Skin of body (tissue), 2 donors: ENCODE data around the gene IGSF23. TPM values are rescaled to one million over a fixed set of nuclear protein-coding genes. Genes with fewer than 3 reads are reported as not detected.

Experiments used
- DNase-seq: peaks from one replicate; lab custom pipeline; 2025; lab: John Stamatoyannopoulos, UW
- total RNA-seq: library from RNA; depleted of rRNA; stranded (reverse); fragments of >200 nt; gene quantifications from one replicate; pipeline ENCODE4 v1.2.3, GENCODE V29; 2014

Gene IGSF23
- total RNA-seq, 1 donor from 2014 or later, result not detected

DNA sequence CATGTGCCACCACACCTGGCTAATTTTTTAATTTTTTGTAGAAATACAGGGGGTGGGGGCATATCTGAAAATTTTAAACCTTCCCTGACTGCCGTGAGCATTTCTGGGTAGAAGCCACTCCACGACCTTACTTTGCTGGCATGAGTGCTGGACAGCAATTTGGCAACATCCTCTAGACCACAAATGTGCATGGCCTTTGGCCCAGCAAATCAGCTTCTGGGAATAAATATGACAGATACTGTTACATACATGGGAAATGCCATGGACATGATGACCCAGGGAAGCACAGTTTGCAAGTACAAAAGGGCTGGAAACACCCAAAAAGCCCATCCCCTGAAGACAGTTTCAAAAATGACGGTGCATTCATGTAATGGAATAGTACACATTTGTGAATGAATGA, 27.2 kb downstream of the IGSF23 start:
- no peak for DNase-seq

DNA sequence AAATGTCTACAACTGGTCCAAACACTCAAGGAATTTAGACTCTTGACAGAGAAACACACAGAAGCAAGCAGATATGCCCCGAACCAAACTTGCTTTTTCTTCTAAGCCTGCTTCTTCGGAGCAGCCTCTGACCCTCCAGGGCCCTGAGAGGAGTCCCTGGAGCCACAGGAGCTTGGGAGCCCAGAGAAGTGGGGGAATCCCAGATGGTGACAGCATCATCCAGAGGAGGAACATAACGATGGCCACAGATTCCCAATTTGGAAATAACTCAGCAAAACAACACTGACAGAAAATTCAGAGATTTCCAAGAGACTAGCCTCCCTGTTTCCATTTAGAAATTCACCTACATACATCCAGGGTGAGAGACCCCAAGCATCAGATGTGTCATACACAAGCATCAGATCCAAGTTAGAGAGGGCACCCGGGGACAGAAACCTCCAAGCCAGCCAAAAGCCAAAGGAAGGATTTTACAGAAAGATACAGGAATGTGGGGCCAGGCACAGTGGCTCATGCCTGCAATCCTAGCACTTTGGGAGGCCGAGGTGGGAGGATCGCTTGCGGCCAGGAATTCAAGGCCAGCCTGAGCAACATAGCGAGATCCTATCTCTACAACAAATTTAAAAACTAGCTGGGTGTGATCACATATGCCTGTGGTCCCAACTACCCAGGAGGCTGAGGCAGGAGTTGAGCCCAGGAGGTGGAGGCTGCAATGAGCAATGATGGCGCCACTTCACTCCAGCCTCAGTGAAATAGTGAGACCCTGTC, 28.3 kb downstream of the IGSF23 start:
- DNase-seq, result no peak

DNA sequence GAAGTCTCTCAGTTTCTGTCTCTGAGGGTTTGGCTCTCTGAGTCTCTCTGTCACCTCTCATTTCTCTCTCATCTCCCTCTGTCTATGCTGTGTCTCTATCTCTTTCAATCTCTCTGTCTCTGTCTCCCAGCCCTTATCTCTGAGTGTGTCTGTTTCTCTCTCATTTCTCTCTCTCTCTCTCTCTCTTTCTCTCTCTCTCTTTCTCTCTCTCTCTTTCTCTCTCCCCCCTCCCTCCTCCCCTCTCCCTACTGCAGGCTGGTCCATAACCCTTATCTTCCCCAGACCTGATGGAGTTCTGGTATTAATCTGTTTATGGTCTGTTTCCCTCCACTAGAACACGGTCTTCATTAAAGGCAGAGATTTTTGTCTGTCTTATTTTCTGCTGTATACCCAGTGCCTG, 29.0 kb downstream of the IGSF23 start:
- DNase-seq, result no peak

DNA sequence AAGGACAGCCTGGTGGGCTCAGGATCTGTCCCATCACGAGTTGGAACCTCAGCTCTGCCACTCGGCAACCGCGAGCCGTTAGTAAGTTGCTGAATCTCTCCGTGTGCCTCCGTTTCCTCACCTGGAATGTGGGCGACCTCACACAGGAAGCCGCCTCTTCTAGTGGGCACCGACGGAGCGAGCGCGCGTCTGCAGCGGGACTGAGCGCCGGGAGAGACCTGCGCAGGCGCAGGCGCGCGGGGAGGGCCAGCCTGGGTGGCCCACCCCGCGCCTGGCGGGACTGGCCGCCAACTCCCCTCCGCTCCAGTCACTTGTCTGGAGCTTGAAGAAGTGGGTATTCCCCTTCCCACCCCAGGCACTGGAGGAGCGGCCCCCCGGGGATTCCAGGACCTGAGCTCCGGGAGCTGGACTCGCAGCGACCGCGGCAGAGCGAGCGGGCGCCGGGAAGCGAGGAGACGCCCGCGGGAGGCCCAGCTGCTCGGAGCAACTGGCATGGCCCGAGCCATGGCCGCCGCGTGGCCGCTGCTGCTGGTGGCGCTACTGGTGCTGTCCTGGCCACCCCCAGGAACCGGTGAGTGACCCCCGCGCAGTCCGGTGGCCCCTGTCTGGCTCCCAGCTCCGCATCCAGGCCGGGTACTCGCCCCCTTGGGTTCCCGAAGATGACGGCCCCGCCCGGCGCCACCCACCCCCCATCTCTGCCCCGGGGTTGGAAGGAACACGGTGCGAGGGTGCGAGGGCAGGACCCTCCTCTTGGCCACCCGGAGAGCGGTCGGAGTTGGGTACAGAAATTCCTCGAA, 30.4 kb downstream of the IGSF23 start, which contains the start of gene PVR:
TSS of gene PVR (plus strand) at position 306 of the 797 bp plus-strand sequence. CDS start at position 493, 187 bp downstream.
- no peak for DNase-seq

DNA sequence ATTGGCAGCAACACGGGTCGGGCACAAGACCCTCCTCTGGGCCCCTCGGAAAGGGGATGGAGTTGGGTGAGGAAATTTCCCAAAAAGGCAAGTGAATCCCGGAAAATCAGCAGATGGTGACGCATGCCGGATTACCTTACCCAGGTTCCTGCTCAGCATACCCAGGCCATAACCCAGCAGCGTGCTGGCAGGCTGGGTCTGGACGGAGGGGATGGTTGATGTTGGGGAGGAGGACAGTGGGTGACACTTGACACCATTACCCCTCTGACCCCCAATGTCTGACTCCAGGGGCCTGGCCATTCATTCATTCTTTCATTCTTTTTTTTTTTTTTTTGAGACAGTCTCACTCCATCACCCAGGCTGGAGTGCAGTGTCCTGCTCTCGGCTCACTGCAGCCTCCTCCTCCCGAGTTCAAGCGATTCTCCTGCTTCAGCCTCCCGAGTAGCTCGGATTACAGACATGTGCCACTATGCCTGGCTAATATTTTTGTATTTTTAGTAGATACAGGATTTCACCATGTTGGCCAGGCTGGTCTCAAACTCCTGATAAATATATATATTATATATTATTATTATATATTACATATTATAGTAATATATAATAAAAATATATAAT, 31.1 kb downstream of the IGSF23 start:
- no peak for DNase-seq

DNA sequence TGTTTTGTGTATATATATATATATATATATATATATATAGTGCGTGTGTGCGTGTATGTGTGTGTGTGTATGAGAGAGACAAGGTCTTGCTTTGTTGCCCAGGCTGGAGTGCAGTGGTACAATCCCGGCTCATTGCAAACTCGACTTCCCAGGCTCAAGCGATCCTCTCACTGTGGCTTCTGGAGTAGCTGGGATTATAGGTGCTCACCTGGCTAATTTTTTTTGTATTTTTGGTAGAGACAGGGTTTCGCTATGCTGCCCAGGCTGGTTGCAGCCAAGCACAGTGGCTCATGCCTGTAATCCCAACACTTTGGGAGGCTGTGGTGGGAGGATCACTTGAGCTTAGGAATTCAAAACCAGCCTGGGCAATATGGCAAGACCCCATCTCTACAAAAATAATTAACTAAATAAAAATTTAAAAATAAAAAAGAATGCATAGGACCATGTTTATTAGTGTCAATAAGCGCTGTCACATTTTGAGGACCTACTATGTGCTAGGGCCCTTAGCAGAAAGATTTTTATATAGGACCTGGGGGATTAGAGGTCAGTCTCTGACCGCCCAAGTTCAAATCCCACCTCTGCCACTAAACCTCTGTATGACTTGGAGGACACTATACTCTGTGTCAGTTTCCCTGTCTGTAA, 32.2 kb downstream of the IGSF23 start:
- DNase-seq, result no peak

DNA sequence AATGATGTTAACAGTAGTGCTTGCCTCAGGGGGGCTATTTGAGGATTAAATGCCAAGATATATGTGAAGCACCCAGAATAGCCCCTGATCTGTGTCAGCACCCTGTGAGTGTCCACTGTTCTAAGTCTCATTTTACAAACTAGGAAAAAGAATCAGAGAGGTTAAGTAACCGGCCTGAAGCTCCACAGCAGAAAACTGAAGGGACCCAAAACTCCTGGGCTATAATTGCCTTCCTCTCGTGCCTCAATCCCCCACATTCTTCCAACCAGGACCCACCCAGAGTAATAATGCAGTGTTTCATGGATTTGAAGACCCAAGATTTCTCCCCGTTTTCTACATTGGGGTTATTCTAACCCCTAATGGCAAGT, 32.7 kb downstream of the IGSF23 start:
- DNase-seq, result no peak

DNA sequence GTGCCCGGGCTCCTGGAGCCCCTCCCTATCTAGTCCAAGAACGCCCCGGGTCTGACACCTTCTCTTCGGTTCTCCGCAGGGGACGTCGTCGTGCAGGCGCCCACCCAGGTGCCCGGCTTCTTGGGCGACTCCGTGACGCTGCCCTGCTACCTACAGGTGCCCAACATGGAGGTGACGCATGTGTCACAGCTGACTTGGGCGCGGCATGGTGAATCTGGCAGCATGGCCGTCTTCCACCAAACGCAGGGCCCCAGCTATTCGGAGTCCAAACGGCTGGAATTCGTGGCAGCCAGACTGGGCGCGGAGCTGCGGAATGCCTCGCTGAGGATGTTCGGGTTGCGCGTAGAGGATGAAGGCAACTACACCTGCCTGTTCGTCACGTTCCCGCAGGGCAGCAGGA, 33.8 kb downstream of the IGSF23 start:
- DNase-seq, result no peak

DNA sequence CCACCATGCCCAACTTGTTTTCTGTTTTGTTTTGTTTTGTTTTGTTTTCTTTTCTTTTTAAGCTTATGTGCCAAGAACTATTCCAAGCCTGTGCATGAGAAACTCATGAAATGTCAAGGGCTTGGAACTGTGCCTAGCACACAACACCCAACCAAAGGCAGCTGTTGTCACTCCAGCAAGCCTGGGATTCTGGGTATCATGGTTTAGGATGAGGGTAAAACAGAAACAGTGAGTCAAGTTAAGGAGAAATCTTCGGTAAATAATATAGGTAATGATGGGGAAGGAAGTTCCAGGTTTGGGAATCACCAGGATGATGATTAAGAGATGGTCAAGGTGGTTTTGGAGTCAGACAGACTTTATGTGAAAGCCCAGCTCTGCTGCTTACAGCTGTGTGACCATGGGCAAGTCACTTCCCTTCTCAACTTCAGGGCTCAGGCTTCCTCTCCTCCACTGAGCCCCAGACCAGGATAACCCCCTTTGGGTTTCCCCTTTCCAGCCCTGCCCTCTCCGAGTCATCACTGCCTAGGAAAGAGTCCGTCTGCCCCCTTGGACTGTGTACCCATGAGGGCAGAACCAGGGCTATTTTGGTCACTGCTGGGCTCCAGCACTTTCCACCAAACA, 35.4 kb downstream of the IGSF23 start:
- peak; percentile 35 for DNase-seq

DNA sequence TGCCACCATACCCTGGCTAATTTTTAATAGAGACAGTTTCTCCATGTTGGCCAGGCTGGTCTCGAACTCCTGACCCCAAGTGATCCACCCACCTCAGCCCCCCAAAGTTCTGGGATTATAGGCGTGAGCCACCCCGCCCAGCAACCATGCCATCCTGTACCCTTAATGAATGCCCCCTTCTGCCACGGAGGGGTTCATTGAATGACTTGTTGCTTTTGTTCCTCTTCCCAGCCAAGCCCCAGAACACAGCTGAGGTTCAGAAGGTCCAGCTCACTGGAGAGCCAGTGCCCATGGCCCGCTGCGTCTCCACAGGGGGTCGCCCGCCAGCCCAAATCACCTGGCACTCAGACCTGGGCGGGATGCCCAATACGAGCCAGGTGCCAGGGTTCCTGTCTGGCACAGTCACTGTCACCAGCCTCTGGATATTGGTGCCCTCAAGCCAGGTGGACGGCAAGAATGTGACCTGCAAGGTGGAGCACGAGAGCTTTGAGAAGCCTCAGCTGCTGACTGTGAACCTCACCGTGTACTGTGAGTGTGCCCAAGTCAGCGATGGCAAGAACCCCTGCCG, 36.3 kb downstream of the IGSF23 start:
- no peak for DNase-seq

DNA sequence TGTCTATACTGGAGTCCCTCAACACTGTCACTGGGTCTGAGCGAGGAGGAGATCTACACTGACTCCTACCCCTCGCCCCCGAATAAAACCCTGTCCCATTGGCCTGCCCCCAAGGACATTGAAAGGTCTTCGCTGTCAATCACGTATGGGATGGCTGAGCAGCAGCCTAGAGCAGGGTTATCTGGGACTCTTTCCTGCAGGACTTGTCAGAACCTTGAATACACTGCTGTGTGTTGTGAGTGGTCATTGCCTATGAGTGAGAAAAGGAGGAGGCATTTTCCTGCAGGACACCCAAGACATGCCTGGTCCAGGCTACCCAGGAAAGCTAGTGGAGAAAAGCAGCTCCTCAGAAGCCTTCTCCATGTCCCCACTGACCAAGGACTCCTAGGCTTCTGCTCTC, 40.0 kb downstream of the IGSF23 start:
- DNase-seq, result no peak

DNA sequence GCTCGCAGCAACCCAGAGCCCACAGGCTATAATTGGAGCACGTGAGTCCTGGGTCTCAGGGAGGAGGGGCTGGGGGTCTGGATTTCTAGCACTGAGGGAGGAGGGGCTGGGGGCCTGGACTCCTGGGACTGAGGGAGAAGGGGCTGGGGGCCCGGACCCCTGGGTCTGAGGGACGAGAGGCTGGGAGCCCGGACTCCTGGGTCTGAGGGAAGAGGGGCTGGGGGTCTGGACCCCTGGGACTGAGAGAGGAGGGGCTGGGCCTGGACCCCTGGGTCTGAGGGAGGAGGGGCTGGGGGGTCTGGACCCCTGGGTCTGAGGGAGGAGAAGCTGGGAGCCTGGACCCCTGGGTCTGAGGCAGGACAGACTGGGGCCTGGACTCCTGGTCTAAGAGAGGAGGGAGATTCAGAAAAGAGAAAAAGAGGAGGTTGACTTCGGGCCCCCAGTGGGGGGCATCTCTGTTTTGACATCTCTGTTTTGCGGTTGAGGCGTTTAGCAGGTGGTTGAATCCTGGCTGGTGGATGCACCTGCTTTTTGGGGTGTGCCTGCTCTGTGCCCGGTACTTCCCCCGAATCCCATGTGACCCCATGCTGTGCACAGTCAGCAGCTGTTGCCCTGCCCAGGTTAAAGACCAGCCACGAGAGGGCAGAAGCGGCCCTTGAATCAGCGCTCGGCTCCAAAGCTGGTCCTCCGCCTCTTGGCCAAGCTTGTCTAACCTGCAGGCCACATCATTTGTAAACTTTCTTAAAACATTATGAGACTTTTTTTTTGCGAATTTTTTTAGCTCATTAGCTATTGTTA, 40.8 kb downstream of the IGSF23 start:
- DNase-seq, result no peak

DNA sequence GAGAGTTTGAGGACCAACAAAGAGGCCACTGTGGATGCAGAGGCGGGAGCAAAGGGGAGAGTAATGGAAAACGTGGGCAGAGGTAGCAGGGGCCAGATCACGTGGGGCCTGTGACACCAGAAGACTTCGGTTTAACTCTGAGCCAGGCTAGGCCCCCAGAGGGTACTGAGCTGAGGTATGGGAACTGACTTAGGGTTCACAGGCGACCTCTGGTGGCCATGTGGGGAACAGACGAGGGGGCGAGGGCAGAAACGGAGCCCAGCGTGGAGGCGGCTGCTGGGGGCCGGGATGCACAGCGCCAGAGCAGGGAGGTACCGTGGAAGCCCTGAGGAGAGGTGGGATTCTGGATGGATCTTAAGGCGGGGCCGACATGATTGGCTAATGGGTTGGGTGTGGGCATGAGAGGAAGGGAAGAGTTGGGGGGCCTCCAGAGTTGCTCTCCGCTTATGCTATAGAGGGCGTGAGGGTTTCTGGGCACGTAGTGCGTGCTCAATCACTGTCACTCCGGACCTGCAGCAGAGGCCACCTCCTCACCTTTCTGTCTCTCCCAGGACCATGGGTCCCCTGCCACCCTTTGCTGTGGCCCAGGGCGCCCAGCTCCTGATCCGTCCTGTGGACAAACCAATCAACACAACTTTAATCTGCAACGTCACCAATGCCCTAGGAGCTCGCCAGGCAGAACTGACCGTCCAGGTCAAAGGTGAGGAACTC, 44.0 kb downstream of the IGSF23 start:
- DNase-seq, result no peak

DNA sequence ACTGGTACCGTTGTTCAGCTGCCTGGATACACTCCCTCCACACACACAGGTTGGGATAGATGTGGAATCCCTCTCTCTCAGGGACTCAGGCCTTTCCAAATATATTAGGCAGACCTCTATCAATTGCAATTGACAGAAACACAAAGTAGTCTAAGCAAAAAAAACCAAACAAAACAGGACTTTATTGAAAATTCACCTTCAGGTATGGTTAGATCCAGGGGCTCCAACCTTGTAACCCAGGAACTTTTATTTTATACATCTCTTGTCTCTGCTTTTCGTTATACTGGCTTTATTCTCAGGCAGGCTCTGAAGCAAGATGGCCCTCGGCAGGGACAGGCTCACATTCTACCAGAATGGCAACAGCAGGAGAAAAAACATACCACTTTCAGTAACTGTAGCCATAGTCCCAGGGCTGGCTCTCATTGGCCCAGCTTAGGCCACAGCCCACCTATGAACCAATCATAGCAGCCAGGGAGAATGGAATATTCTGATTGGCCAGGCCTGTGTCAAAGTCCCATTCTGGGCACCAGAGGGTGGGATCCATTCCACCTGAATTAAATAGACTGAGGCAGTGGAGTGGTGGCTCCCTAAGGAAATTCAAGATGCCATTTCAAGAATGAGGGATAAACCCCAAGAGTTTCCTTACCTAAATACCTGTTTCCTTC, 44.8 kb downstream of the IGSF23 start:
- no peak for DNase-seq

DNA sequence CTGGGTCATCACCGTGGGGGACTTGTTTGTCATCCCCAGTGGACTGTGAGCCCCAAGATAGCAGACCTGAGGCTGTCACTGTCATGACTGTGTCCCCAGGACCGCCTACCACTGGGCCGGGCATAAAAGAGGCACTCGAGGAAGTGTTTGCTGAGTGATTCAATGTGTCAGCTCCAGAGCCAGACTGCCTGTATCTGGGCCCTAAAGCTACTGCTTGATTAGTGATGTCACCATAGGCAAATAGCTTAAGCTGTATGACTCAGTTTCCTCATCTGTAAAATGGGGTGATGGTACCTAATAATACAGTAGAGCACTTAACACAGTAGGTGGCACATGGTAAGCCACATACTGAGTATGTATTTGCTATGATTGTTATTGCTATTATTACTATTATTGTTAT, 46.7 kb downstream of the IGSF23 start:
- DNase-seq, result no peak

DNA sequence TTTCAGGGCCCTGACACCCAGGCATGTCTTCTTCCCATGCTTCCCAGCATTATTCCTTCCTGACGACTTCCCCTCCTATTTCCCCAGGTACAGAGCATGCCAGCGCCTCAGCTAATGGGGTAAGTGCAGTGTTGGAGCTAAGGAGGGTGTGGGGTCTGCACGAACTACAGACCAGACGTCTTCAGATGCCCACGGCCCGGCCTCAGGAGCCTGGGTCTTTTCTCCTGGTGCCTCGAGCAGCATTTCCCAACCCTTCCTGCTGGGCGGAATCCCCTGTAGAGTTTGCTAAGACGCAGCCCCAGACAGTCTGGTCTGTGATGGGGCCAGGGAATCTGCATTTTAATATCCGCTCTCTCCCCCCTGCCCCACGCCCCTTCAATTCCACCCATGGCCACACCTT, 47.8 kb downstream of the IGSF23 start:
- no peak for DNase-seq

DNA sequence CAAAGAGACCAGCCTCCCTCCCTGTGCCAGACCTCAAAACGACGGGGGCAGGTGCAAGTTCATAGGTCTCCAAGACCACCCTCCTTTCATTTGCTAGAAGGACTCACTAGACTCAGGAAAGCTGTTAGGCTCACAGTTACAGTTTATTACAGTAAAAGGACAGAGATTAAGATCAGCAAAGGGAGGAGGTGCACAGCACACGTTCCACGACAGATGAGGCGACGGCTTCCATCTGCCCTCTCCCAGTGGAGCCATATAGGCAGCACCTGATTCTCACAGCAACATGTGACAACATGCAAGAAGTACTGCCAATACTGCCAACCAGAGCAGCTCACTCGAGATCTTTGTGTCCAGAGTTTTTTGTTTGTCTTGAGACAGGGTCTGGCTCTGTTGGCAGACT, 48.5 kb downstream of the IGSF23 start:
- no peak for DNase-seq

DNA sequence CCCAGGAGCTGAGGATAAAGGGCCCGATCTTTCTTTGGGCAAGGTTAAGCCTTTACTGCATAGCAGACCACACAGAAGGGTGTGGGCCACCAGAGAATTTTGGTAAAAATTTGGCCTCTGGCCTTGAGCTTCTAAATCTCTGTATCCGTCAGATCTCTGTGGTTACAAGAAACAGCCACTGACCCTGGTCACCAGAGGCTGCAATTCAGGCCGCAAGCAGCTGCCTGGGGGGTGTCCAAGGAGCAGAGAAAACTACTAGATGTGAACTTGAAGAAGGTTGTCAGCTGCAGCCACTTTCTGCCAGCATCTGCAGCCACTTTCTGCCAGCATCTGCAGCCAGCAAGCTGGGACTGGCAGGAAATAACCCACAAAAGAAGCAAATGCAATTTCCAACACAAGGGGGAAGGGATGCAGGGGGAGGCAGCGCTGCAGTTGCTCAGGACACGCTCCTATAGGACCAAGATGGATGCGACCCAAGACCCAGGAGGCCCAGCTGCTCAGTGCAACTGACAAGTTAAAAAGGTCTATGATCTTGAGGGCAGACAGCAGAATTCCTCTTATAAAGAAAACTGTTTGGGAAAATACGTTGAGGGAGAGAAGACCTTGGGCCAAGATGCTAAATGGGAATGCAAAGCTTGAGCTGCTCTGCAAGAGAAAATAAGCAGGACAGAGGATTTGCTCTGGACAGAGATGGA, 49.5 kb downstream of the IGSF23 start:
- no peak for DNase-seq
